Measurements from ENCODE around the gene ACOT7. TPM values are rescaled to one million over a fixed set of nuclear protein-coding genes. Genes with fewer than 3 reads are reported as not detected.

The ACOT7 gene
- total RNA-seq, 2 experiments from 2014 or later, result 5.3 to 5.4 TPM

GRCh38 chr1:6286266-6286665 is 107.3 kb downstream of the ACOT7 start:
- Mint-ChIP-seq H3K9me3 (no peaks in the 10 kb centered on the region), H3K4me1 (ENCODE audit: low read depth) (no peaks in the 10 kb centered on the region), H3K36me3 (ENCODE audit: low read depth) (no peaks in the 10 kb centered on the region), H3K4me3 (no peak overlapping the region), H3K27me3 (no peaks in the 10 kb centered on the region), H3K27ac (no peak overlapping the region)
- Histone ChIP-seq H3K36me3 (ENCODE audit: insufficient read depth, low read length) (no peaks in the 10 kb centered on the region), H3K9me3 (ENCODE audit: control insufficient read depth in 1 of 2, insufficient read depth in 1 of 2, low read length in 2 of 2) (no peaks in the 10 kb centered on the region), H3K4me3 (ENCODE audit: low read length) (no peak overlapping the region), H3K4me1 (ENCODE audit: insufficient read depth, low read length) (no peaks in the 10 kb centered on the region), H3K27me3 (ENCODE audit: control insufficient read depth in 1 of 2, insufficient read depth in 2 of 2, low read length in 2 of 2) (no peaks in the 10 kb centered on the region), H3K27ac (ENCODE audit: low read depth in 1 of 2, low read length in 2 of 2) (no peak overlapping the region)
- ATAC-seq (ENCODE audit: poor library complexity) (no peak), DNase-seq (no peak)
- POLR2A ChIA-PET, result no interaction called here
- no peak for TF ChIP-seq CTCF (IDR thresholded peaks at IDR 0.05)
- intact Hi-C loops (cut with DNase I, micrococcal nuclease), result no loop called here
- CTCF ChIA-PET, result no interaction called here

- no peaks in the 10 kb centered on the region for H3K9me3 Mint-ChIP-seq
- H3K4me3 ChIP-seq (ENCODE audit: low read length), result no peak overlapping the region
- H3K4me1 Mint-ChIP-seq (ENCODE audit: low read depth), result no peaks in the 10 kb centered on the region
- H3K4me3 Mint-ChIP-seq, result no peak overlapping the region
- intact Hi-C loops (cut with DNase I, micrococcal nuclease), result no loop called here
- H3K4me1 ChIP-seq (ENCODE audit: insufficient read depth, low read length), result no peaks in the 10 kb centered on the region
- DNase-seq, result no peak
- no peaks in the 10 kb centered on the region for H3K27me3 ChIP-seq (ENCODE audit: control insufficient read depth in 1 of 2, insufficient read depth in 2 of 2, low read length in 2 of 2)
- no peak overlapping the region for H3K27ac ChIP-seq (ENCODE audit: low read depth in 1 of 2, low read length in 2 of 2)
- no peak for ATAC-seq (ENCODE audit: poor library complexity)
- H3K9me3 ChIP-seq (ENCODE audit: control insufficient read depth in 1 of 2, insufficient read depth in 1 of 2, low read length in 2 of 2), result no peaks in the 10 kb centered on the region
- no peaks in the 10 kb centered on the region for H3K27me3 Mint-ChIP-seq
- no peaks in the 10 kb centered on the region for H3K36me3 Mint-ChIP-seq (ENCODE audit: low read depth)
- CTCF ChIA-PET, result no interaction called here
- H3K27ac Mint-ChIP-seq, result no peak overlapping the region
- H3K36me3 ChIP-seq (ENCODE audit: insufficient read depth, low read length), result no peaks in the 10 kb centered on the region
- no peak for TF ChIP-seq CTCF (IDR thresholded peaks at IDR 0.05)
- POLR2A ChIA-PET, result no interaction called here
These were observed 108.2 kb downstream of the ACOT7 start for GRCh38 chr1:6285336-6285735.

- H3K27ac ChIP-seq (ENCODE audit: low read depth in 1 of 2, low read length in 2 of 2), result no peak overlapping the region
- no peak overlapping the region for H3K4me3 Mint-ChIP-seq
- no peaks in the 10 kb centered on the region for H3K9me3 ChIP-seq (ENCODE audit: control insufficient read depth in 1 of 2, insufficient read depth in 1 of 2, low read length in 2 of 2)
- POLR2A ChIA-PET, result no interaction called here
- H3K4me1 Mint-ChIP-seq (ENCODE audit: low read depth), result no peaks in the 10 kb centered on the region
- H3K4me1 ChIP-seq (ENCODE audit: insufficient read depth, low read length), result no peaks in the 10 kb centered on the region
- H3K36me3 Mint-ChIP-seq (ENCODE audit: low read depth), result no peaks in the 10 kb centered on the region
- DNase-seq, result no peak
- H3K9me3 Mint-ChIP-seq, result no peaks in the 10 kb centered on the region
- H3K27me3 ChIP-seq (ENCODE audit: control insufficient read depth in 1 of 2, insufficient read depth in 2 of 2, low read length in 2 of 2), result no peaks in the 10 kb centered on the region
- H3K27me3 Mint-ChIP-seq, result no peaks in the 10 kb centered on the region
- H3K27ac Mint-ChIP-seq, result no peak overlapping the region
- TF ChIP-seq CTCF (IDR thresholded peaks at IDR 0.05), result no peak
- CTCF ChIA-PET, result no interaction called here
- H3K36me3 ChIP-seq (ENCODE audit: insufficient read depth, low read length), result no peaks in the 10 kb centered on the region
- no peak for ATAC-seq (ENCODE audit: poor library complexity)
- H3K4me3 ChIP-seq (ENCODE audit: low read length), result no peak overlapping the region
- intact Hi-C loops (cut with DNase I, micrococcal nuclease), result no loop called here
These were observed 110.8 kb downstream of the ACOT7 start for GRCh38 chr1:6282577-6283270.

Data from CD4-positive, alpha-beta T cell (primary cell).